HepG2 (cell line): ENCODE results near the gene PDRG1. TPM values are rescaled to one million over a fixed set of nuclear protein-coding genes. Genes with fewer than 3 reads are reported as not detected.

Source experiments
- BCL6 ChIP-seq: IDR thresholded peaks from 2 replicates; pipeline ENCODE4 v1.6.1; 2016; ENCODE audit warnings: missing genetic modification reagents, missing compliant biosample characterization
- CCAR2 ChIP-seq: fragments of 200-400 bp; formaldehyde crosslinking; optimal IDR thresholded peaks from 2 replicates; pipeline ENCODE3; 2018; ENCODE audit warnings: low read depth, mild to moderate bottlenecking, low read length, moderate library complexity
- CHCHD3 ChIP-seq: sonication (generic); formaldehyde crosslinking; IDR thresholded peaks from 2 replicates; pipeline ENCODE4 v1.8.0; 2022; ENCODE audit warnings: mild to moderate bottlenecking, missing genetic modification reagents, moderate library complexity
- GATAD2A ChIP-seq: IDR thresholded peaks from 2 replicates; pipeline ENCODE4 v1.6.1; 2016
- HNRNPH1 ChIP-seq: fragments of 200-400 bp; formaldehyde crosslinking; optimal IDR thresholded peaks from 2 replicates; pipeline ENCODE3; 2017; ENCODE audit warnings: mild to moderate bottlenecking, low read depth, low read length
- KDM5A ChIP-seq: fragments of 200-600 bp; sonication (generic); IDR thresholded peaks from 2 replicates; pipeline ENCODE4 v1.7.0; 2018; ENCODE audit warnings: antibody characterized with exemption, mild to moderate bottlenecking, low read length, borderline replicate concordance
- MLLT10 ChIP-seq: sonication (generic); formaldehyde crosslinking; IDR thresholded peaks from 2 replicates; pipeline ENCODE4 v1.4.0; 2020; ENCODE audit warnings: missing genetic modification reagents
- NFATC3 ChIP-seq: sonication (generic); formaldehyde crosslinking; IDR thresholded peaks from 2 replicates; pipeline ENCODE4 v1.5.1; 2020; ENCODE audit warnings: mild to moderate bottlenecking, missing genetic modification reagents
- NFE2L1 ChIP-seq: sonication (generic); formaldehyde crosslinking; IDR thresholded peaks from 2 replicates; pipeline ENCODE4 v1.4.0; 2020; ENCODE audit warnings: missing genetic modification reagents, mild to moderate bottlenecking, borderline replicate concordance
- PAX8 ChIP-seq: sonication (generic); formaldehyde crosslinking; IDR thresholded peaks from 2 replicates; pipeline ENCODE4 v1.8.0; 2022; ENCODE audit warnings: mild to moderate bottlenecking, missing genetic modification reagents, borderline replicate concordance
- PRPF4 ChIP-seq: fragments of 200-400 bp; formaldehyde crosslinking; IDR thresholded peaks from 2 replicates; pipeline ENCODE4 v1.6.1; 2016; ENCODE audit warnings: low read length, low read depth; ENCODE audit not compliant: poor library complexity, severe bottlenecking
- RBFOX2 ChIP-seq: fragments of 200-400 bp; formaldehyde crosslinking; IDR thresholded peaks from 2 replicates; pipeline ENCODE4 v1.6.1; 2017; ENCODE audit warnings: low read depth, mild to moderate bottlenecking, low read length
- RFXAP ChIP-seq: sonication (generic); formaldehyde crosslinking; IDR thresholded peaks from 2 replicates; pipeline ENCODE4 v1.4.0; 2020; ENCODE audit warnings: missing genetic modification reagents, borderline replicate concordance
- SCMH1 ChIP-seq: sonication (generic); formaldehyde crosslinking; IDR thresholded peaks from 2 replicates; pipeline ENCODE4 v1.9.0; 2021; ENCODE audit warnings: missing genetic modification reagents, mild to moderate bottlenecking, borderline replicate concordance
- U2AF1 ChIP-seq: fragments of 200-400 bp; formaldehyde crosslinking; optimal IDR thresholded peaks from 2 replicates; pipeline ENCODE3; 2017; ENCODE audit warnings: mild to moderate bottlenecking, low read depth, low read length
- ZMYM2 ChIP-seq: sonication (generic); formaldehyde crosslinking; IDR thresholded peaks from 2 replicates; pipeline ENCODE4 v1.8.0; 2022; ENCODE audit warnings: mild to moderate bottlenecking, missing genetic modification reagents
- ZNF12 ChIP-seq: sonication (generic); formaldehyde crosslinking; IDR thresholded peaks from 2 replicates; pipeline ENCODE4 v1.5.0; 2020; ENCODE audit warnings: missing genetic modification reagents
- ZNF138 ChIP-seq: sonication (generic); formaldehyde crosslinking; IDR thresholded peaks from 2 replicates; pipeline ENCODE4 v1.5.0; 2020; ENCODE audit warnings: mild to moderate bottlenecking, low read depth, missing genetic modification reagents
- ZNF335 ChIP-seq: sonication (generic); formaldehyde crosslinking; IDR thresholded peaks from 2 replicates; pipeline ENCODE4 v1.4.0; 2020; ENCODE audit warnings: missing genetic modification reagents
- ZNF33A ChIP-seq: sonication (generic); formaldehyde crosslinking; IDR thresholded peaks from 2 replicates; pipeline ENCODE4 v1.5.1; 2020; ENCODE audit warnings: missing genetic modification reagents, mild to moderate bottlenecking, moderate library complexity, borderline replicate concordance
- ZNF441 ChIP-seq: sonication (generic); formaldehyde crosslinking; IDR thresholded peaks from 2 replicates; pipeline ENCODE4 v1.7.0; 2021; ENCODE audit warnings: missing genetic modification reagents, borderline replicate concordance
- ZNF569 ChIP-seq: sonication (generic); formaldehyde crosslinking; IDR thresholded peaks from 2 replicates; pipeline ENCODE4 v1.5.0; 2020; ENCODE audit warnings: mild to moderate bottlenecking, missing genetic modification reagents, moderate library complexity, borderline replicate concordance
- ZNF615 ChIP-seq: sonication (generic); formaldehyde crosslinking; IDR thresholded peaks from 2 replicates; pipeline ENCODE4 v1.5.0; 2020; ENCODE audit warnings: mild to moderate bottlenecking, missing genetic modification reagents, borderline replicate concordance
- ZNF691 ChIP-seq: sonication (generic); formaldehyde crosslinking; IDR thresholded peaks from 2 replicates; pipeline ENCODE4 v1.4.0; 2020; ENCODE audit warnings: missing genetic modification reagents, low read depth, mild to moderate bottlenecking, borderline replicate concordance
- ZNF724P ChIP-seq: sonication (generic); formaldehyde crosslinking; IDR thresholded peaks from 2 replicates; pipeline ENCODE4 v1.8.0; 2022; ENCODE audit warnings: missing genetic modification reagents, borderline replicate concordance
- polyA plus RNA-seq, 8 experiments: library from polyadenylated mRNA; depleted of rRNA in 3 of 8; stranded (reverse) in 7 of 8; unstranded in 1 of 8; fragments of >200 nt; fragmentation: Illumina TruSeq in 4 of 8; extraction: Trizol in 4 of 8; gene quantifications; 2 replicates each; pipeline versions ENCODE4 v1.2.1 to v1.2.3, GENCODE V29; 2011 to 2016; ENCODE audit warnings: low read depth in 4 of 8, missing spikeins in 1 of 8, mixed read lengths in 1 of 8; ENCODE audit not compliant: insufficient read depth in 1 of 8
- total RNA-seq, 5 experiments: library from RNA; depleted of rRNA; stranded (reverse); fragments of >200 nt; fragmentation: Illumina TruSeq; extraction: Trizol; gene quantifications; 2 replicates each; pipeline ENCODE4 v1.2.3, GENCODE V29; 2016; ENCODE audit warnings: low read depth in 1 of 5
- TF ChIP-seq, protein P1 (sequence below): sonication (generic); formaldehyde crosslinking; IDR thresholded peaks from 2 replicates; pipeline ENCODE4 v1.4.0; 2020; ENCODE audit warnings: missing genetic modification reagents, borderline replicate concordance

Gene PDRG1
- total and polyA plus RNA-seq, 2 of the 13 experiments (the other 11 are each of a cell fraction or from before 2014, with no cell fraction given), result 16.6 to 18.0 TPM

DNA sequence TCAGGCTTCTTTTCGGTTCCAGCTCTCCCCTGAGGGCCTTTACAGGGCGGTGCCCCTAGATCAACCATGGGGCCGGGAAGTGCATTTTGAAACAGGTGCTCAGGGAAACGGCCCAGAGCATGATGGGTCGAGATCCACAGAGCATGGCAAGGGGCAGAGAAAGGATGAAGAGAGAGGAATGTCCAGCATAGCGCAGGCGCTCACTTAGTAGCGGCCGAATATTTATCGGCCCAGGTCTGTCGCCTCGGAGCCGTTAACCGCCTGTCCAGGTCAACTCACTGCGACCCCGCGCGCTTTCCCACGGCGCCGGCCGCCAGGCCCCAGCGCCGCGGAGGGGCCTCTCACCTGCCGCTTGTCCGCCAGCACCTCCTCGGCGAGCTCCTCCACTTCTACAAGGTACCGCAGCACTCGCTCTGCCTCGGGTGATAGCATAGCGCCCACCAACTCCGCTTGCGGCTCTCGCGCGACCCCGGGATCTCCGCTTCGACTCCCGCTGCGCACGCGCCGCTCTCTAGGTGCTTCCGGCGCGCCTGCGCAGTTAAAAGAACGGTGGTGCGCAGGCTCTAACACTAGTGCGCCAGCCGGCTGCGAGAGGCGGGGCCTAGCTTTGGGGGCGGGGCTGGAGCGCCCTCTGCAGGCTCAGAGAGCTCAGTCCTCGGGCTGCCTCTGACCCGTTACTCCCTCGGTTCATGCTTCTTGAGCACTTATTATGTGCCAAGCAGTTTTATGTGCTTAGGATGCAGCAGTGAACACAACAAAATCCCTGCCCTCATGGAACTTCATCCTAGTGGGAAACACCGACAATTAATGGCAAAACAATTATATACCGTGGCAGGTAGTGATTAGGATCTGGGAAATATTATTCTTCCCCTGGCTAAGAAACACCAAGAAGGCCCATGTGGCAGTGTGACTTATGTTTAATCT, at the start of gene PDRG1 (continued):
- TF ChIP-seq NFE2L1 (peak; percentile 78; the same call in 1 of the 2 replicates), ZMYM2 (CRISPR knock-in tag) (peak; percentile 92), ZNF335 (CRISPR knock-in tag) (peak; percentile 84; the same call in 1 of the 2 replicates), ZNF138 (no peak; the same call in 1 of the 2 replicates), CHCHD3 (CRISPR knock-in tag) (peak; percentile 85), ZNF441 (CRISPR knock-in tag) (peak; percentile 91), HNRNPH1 (no peak), ZNF569 (CRISPR knock-in tag) (peak; percentile 78; the same call in 1 of the 2 replicates), MLLT10 (0 out of 2 replicates have a peak, but pooled peaks have one; percentile 22), BCL6 (CRISPR knock-in tag) (no peak; the same call in 1 of the 2 replicates), U2AF1 (no peak), ZNF615 (no peak), RFXAP (peak; percentile 95), PRPF4 (no peak), SCMH1 (CRISPR knock-in tag) (no peak), NFATC3 (CRISPR knock-in tag) (peak; percentile 96; the same call in 1 of the 2 replicates), KDM5A (peak; percentile 92), RBFOX2 (peak; percentile 98), CCAR2 (no peak), ZNF691 (peak; percentile 84; the same call in 1 of the 2 replicates), ZNF33A (CRISPR knock-in tag) (no peak), GATAD2A (CRISPR knock-in tag) (peak; percentile 59; the same call in 1 of the 2 replicates), ZNF724P (CRISPR knock-in tag) (peak; percentile 84; the same call in 1 of the 2 replicates), PAX8 (no peak), ZNF12 (CRISPR knock-in tag) (peak; percentile 3; the same call in 1 of the 2 replicates)
- TF ChIP-seq, protein P1, sequence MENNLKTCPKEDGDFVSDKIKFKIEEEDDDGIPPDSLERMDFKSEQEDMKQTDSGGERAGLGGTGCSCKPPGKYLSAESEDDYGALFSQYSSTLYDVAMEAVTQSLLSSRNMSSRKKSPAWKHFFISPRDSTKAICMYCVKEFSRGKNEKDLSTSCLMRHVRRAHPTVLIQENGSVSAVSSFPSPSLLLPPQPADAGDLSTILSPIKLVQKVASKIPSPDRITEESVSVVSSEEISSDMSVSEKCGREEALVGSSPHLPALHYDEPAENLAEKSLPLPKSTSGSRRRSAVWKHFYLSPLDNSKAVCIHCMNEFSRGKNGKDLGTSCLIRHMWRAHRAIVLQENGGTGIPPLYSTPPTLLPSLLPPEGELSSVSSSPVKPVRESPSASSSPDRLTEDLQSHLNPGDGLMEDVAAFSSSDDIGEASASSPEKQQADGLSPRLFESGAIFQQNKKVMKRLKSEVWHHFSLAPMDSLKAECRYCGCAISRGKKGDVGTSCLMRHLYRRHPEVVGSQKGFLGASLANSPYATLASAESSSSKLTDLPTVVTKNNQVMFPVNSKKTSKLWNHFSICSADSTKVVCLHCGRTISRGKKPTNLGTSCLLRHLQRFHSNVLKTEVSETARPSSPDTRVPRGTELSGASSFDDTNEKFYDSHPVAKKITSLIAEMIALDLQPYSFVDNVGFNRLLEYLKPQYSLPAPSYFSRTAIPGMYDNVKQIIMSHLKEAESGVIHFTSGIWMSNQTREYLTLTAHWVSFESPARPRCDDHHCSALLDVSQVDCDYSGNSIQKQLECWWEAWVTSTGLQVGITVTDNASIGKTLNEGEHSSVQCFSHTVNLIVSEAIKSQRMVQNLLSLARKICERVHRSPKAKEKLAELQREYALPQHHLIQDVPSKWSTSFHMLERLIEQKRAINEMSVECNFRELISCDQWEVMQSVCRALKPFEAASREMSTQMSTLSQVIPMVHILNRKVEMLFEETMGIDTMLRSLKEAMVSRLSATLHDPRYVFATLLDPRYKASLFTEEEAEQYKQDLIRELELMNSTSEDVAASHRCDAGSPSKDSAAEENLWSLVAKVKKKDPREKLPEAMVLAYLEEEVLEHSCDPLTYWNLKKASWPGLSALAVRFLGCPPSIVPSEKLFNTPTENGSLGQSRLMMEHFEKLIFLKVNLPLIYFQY, result peak; percentile 93
